Mucosa of stomach (tissue), 1 donor: Measurements from ENCODE around the gene GALNT13.

Experiments
- H3K27me3 ChIP-seq: one replicate; pipeline ENCODE4 v1.7.0; 2013; ENCODE audit warnings: mild to moderate bottlenecking, low read length; ENCODE audit not compliant: control insufficient read depth, insufficient read depth
- H3K36me3 ChIP-seq: one replicate; pipeline ENCODE4 v1.7.0; 2013; ENCODE audit warnings: low read length; ENCODE audit not compliant: control insufficient read depth, insufficient read depth
- H3K4me1 ChIP-seq: one replicate; pipeline ENCODE4 v1.7.0; 2013; ENCODE audit warnings: mild to moderate bottlenecking, low read length; ENCODE audit not compliant: control insufficient read depth, insufficient read depth
- H3K4me3 ChIP-seq: one replicate; pipeline ENCODE4 v1.7.0; 2013; ENCODE audit warnings: low read length
- H3K9ac ChIP-seq: one replicate; pipeline ENCODE4 v1.7.0; 2013; ENCODE audit warnings: mild to moderate bottlenecking, low read length, moderate library complexity
- H3K9me3 ChIP-seq: one replicate; pipeline ENCODE4 v1.7.0; 2013; ENCODE audit warnings: mild to moderate bottlenecking, low read length, moderate library complexity; ENCODE audit not compliant: control insufficient read depth
- donor health status: Pancreatic carcinoma.

GALNT13 gene

GRCh38 chr2:153880926-153881325 lies 9.2 kb downstream of the GALNT13 start:
- no peak overlapping the region for H3K4me3 ChIP-seq
- no peak overlapping the region for H3K9ac ChIP-seq
- no peaks in the 10 kb centered on the region for H3K36me3 ChIP-seq
- H3K27me3 ChIP-seq, result no peaks in the 10 kb centered on the region
- no peaks in the 10 kb centered on the region for H3K9me3 ChIP-seq
- H3K4me1 ChIP-seq, result no peaks in the 10 kb centered on the region

DNA sequence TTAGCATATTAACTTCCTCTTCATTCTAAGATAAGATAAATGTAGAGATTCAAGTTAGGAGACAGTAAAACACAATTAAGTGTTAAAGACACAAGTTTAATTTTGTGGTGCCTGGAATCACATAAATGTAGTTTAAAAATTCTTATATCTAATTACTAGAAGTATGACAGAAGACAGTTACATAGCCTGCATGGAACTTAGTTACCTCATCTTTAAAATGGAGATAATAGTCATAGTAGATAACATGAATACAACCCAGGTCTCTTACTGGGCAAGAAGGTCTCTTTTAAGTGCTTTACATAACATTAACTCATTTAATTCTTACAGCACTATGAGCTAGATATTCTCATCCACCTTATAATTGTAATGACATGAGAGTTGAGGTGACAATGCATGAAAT lies 15.1 kb downstream of the GALNT13 start:
- no peaks in the 10 kb centered on the region for H3K36me3 ChIP-seq
- H3K4me3 ChIP-seq, result no peak overlapping the region
- no peaks in the 10 kb centered on the region for H3K27me3 ChIP-seq
- no peak overlapping the region for H3K9ac ChIP-seq
- no peaks in the 10 kb centered on the region for H3K4me1 ChIP-seq
- H3K9me3 ChIP-seq, result no peaks in the 10 kb centered on the region

DNA sequence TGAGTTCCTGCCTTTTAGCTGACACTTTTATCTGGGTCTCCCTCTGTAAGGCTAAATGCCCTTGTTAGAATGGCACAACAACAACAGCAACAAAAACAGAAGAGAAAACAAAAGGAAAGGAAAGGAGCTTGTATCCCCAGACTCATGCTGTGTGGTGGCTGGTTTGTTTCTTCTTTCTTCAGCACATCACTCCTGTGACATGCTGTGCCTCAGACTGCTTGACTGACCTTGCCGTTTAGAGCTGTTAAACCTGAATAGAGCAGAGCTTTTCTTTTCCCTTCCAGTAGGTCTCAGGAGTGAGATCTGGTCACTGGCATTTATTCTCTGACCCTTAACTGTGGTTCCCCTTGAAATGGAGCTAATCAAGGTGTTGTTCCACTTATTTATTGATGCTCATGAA lies 18.9 kb downstream of the GALNT13 start:
- H3K36me3 ChIP-seq, result no peaks in the 10 kb centered on the region
- no peak overlapping the region for H3K4me3 ChIP-seq
- no peak overlapping the region for H3K9ac ChIP-seq
- no peaks in the 10 kb centered on the region for H3K27me3 ChIP-seq
- H3K9me3 ChIP-seq, result no peaks in the 10 kb centered on the region
- H3K4me1 ChIP-seq, result no peaks in the 10 kb centered on the region

DNA sequence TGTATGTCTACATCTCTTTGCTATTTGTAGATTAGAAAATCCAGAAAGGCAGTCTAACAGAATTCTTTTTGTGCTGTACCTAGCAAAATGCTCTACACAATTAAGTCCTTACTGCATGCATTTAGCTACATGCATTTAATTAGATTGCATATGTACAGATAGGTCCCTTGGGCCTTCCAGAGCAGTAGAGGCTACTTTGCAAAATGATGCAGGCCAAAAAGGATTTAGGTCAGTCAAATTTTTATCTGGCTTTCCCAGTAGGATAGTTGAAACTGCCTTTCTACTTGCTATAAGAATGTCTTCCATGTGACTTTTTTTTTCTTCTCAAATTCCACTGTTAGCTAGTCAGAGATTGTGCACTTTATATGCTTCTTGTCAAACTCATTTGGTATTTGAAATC lies 19.3 kb downstream of the GALNT13 start:
- Histone ChIP-seq H3K9ac (no peak overlapping the region), H3K27me3 (no peaks in the 10 kb centered on the region), H3K36me3 (no peaks in the 10 kb centered on the region), H3K4me3 (no peak overlapping the region), H3K4me1 (no peaks in the 10 kb centered on the region), H3K9me3 (no peaks in the 10 kb centered on the region)

GRCh38 chr2:153912798-153913396 lies 41.2 kb downstream of the GALNT13 start:
- no peaks in the 10 kb centered on the region for H3K27me3 ChIP-seq

DNA sequence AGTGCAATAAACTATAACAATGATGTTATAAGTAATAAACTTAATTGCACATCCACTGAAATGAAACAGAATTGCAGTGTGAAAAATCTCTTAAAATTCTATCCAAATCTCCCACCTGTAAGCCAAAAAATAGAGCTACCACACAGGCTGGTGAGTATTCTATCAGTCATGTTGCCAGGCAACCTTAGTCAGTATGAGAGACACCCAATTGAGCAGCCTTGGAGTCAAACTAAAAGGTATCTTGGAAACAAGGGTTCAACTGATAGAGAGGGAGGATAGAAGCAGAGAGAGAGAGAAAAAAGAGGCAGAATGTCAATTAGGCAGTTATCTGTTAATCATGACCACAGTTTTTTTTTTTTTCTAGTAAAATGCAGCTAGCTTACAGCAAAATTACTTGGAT lies 45.8 kb downstream of the GALNT13 start:
- Histone ChIP-seq H3K9ac (no peak overlapping the region), H3K4me1 (no peaks in the 10 kb centered on the region), H3K36me3 (no peaks in the 10 kb centered on the region), H3K27me3 (no peaks in the 10 kb centered on the region), H3K9me3 (no peaks in the 10 kb centered on the region), H3K4me3 (no peak overlapping the region)

More at GRCh38 chr2:153912798-153913396, 41.2 kb downstream of the GALNT13 start:
- no peaks in the 10 kb centered on the region for H3K4me1 ChIP-seq
- no peak overlapping the region for H3K9ac ChIP-seq
- H3K4me3 ChIP-seq, result no peak overlapping the region
- no peaks in the 10 kb centered on the region for H3K9me3 ChIP-seq
- no peaks in the 10 kb centered on the region for H3K36me3 ChIP-seq

DNA sequence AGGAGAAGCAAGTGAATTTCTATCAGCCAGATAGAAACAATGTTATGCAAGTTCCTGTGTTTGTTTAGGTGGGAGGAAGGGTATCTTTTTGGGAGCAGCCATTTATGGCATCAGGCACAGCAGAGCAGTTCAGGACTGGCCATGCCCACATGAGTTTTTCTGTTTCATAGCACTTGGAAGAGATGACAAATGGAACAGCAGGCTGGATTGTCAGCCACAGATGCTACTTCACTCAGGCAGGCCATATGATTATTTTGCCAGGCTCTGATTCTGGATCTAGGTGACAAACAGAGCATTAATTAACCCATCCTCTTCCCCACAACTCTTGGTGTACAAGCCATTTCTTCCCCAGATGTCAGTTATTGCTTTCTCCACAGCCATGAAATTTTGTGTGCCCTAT lies 63.8 kb downstream of the GALNT13 start:
- Histone ChIP-seq H3K4me1 (no peaks in the 10 kb centered on the region), H3K9me3 (no peaks in the 10 kb centered on the region), H3K27me3 (no peaks in the 10 kb centered on the region), H3K9ac (no peak overlapping the region), H3K4me3 (no peak overlapping the region), H3K36me3 (no peaks in the 10 kb centered on the region)

- Histone ChIP-seq H3K4me1 (no peaks in the 10 kb centered on the region), H3K36me3 (no peaks in the 10 kb centered on the region), H3K9me3 (no peaks in the 10 kb centered on the region), H3K9ac (no peak overlapping the region), H3K27me3 (no peaks in the 10 kb centered on the region), H3K4me3 (no peak overlapping the region)
Observed at GRCh38 chr2:153939124-153939796, 67.5 kb downstream of the GALNT13 start.

DNA sequence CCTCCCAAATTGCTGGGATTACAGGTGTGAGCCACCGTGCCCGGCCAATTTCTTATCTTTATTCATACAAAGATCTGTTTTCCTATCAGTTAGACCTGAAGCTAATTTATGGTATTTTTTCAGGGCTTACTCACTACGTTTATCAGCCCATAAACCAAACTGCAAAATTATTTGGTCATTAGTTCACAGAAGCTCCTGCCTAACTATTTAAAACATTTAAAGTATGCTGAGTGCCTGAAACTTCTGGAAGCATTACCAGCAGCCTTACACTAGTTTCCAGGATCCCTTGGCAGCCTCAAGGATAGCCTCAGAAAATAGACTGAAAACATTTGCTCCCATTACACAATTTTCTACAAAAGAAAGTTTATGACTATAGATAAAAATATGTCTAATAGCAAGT lies 68.8 kb downstream of the GALNT13 start:
- Histone ChIP-seq H3K4me3 (no peak overlapping the region), H3K9me3 (no peaks in the 10 kb centered on the region), H3K9ac (no peak overlapping the region), H3K27me3 (no peaks in the 10 kb centered on the region), H3K36me3 (no peaks in the 10 kb centered on the region), H3K4me1 (no peaks in the 10 kb centered on the region)

GRCh38 chr2:153944800-153945199 lies 73.1 kb downstream of the GALNT13 start:
- H3K27me3 ChIP-seq, result no peaks in the 10 kb centered on the region
- H3K4me3 ChIP-seq, result no peak overlapping the region

DNA sequence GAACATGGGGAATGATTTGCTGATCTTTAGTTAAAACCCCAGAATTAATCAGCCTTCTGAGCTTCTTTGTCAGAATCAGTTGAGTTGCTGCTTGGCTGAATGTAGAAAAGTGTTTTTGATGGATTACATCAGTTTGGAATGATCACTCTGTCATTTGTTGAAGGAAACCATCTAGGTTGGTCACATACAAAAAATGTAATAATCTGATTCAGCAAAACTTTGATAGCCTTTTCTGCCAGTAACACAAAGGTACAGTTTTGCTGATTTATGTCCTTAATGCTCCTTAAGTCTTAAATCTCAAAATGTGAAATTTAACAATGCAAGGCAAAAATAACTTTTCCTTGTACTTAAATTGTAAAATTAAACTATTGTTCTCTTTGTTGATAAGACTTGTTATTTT lies 74.3 kb downstream of the GALNT13 start:
- Histone ChIP-seq H3K27me3 (no peaks in the 10 kb centered on the region), H3K4me1 (no peaks in the 10 kb centered on the region), H3K9me3 (no peaks in the 10 kb centered on the region), H3K4me3 (no peak overlapping the region), H3K9ac (no peak overlapping the region), H3K36me3 (no peaks in the 10 kb centered on the region)

More at GRCh38 chr2:153944800-153945199, 73.1 kb downstream of the GALNT13 start:
- Histone ChIP-seq H3K9me3 (no peaks in the 10 kb centered on the region), H3K9ac (no peak overlapping the region), H3K36me3 (no peaks in the 10 kb centered on the region), H3K4me1 (no peaks in the 10 kb centered on the region)

DNA sequence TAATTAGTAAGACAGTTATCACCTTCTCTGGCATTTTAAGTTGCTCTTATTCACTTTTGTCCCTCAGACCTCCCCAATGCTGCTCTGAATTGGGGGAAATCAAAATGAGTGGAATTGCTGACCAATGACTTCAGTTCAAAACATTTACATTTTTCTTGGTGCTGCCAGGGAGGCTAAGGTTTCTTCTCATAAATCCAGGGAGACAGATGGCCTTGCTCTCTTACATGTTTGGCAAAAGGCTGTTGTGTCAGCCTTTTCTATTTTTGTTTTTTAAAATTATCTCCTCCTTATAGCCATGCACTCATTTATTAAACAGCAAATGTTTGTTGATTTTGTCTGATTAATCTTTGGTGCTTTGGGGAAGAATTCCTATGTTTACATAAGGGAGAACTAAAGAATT lies 82.0 kb downstream of the GALNT13 start:
- Histone ChIP-seq H3K4me3 (no peak overlapping the region), H3K27me3 (no peaks in the 10 kb centered on the region), H3K9ac (no peak overlapping the region), H3K9me3 (no peaks in the 10 kb centered on the region), H3K4me1 (no peaks in the 10 kb centered on the region), H3K36me3 (no peaks in the 10 kb centered on the region)
